NT2/D1 (cell line): ENCODE measurements around the gene GRWD1.

Experiments used
- YY1 ChIP-seq: IDR thresholded peaks from 2 replicates; pipeline ENCODE4 v1.6.1; 2011; ENCODE audit not compliant: insufficient read length, insufficient read depth
- ZNF274 ChIP-seq: IDR thresholded peaks from 2 replicates; pipeline ENCODE4 v1.6.1; 2011; ENCODE audit warnings: mild to moderate bottlenecking, low read depth, low read length

- no peak for TF ChIP-seq YY1
- no peak for TF ChIP-seq ZNF274
Measured at GRCh38 chr19:48452289-48453190, 6.8 kb downstream of the GRWD1 start.
